GM21367 (cell line): ENCODE data around the gene MATN1.

Source experiments
- ATAC-seq: cut with Tn5 transposase; IDR thresholded peaks from one replicate; pipeline ENCODE4 v1.9.1; 2021; ENCODE audit not compliant: unreplicated experiment

MATN1 gene

GRCh38 chr1:30665216-30666010 lies 58.0 kb downstream of the MATN1 start:
- no peak for ATAC-seq

- no peak for ATAC-seq
Measured at GRCh38 chr1:30664103-30664755, 59.2 kb downstream of the MATN1 start.

DNA sequence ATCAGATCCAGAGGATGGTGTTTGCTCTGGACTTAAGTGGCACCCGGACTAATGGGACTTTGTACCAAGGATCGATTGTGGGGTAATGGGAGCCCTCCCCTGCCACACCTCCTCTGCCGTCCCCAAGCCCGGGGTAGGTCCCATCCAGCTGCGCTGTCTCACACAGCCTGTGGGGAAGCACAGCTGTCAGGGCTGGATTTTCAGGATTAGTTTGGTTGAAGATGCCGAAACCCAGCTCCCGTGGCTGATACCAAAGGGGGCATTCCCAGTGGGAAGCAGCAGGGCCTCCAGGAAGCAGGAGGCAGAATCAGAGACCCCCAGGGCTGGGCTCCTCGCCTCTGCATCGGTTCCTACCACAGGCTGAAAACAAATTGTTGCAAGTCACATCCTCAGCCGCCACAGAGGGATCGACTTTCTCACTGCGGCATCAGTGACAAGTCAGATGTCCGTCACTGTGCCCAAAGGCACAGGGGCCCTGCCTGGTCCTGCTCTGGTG lies 59.7 kb downstream of the MATN1 start:
- ATAC-seq, result no peak

- no peak for ATAC-seq
Measured at GRCh38 chr1:30662291-30662840, 61.0 kb downstream of the MATN1 start.

- no peak for ATAC-seq
Measured at GRCh38 chr1:30661311-30661710, 62.1 kb downstream of the MATN1 start.
